IMR-90 (cell line): ENCODE results near the gene GADL1. TPM values are rescaled to one million over a fixed set of nuclear protein-coding genes. Genes with fewer than 3 reads are reported as not detected.

Source experiments
- FOS ChIP-seq: fragments of 150-350 bp; IDR thresholded peaks from 2 replicates; pipeline ENCODE4 v1.6.1; 2016; ENCODE audit warnings: low read depth, low read length
- MAFK ChIP-seq: IDR thresholded peaks from 2 replicates; pipeline ENCODE4 v1.6.1; 2012; ENCODE audit warnings: low read depth, low read length, improper control_type of control experiment
- RCOR1 ChIP-seq: IDR thresholded peaks from 2 replicates; pipeline ENCODE4 v1.6.1; 2012; ENCODE audit warnings: mild to moderate bottlenecking, low read length, improper control_type of control experiment; ENCODE audit not compliant: insufficient replicate concordance
- USF2 ChIP-seq: fragments of 150-350 bp; IDR thresholded peaks from 2 replicates; pipeline ENCODE4 v1.6.1; 2017; ENCODE audit warnings: mild to moderate bottlenecking, antibody characterized with exemption, low read length, low read depth
- polyA plus RNA-seq, 3 experiments: library from polyadenylated mRNA; depleted of rRNA; stranded (reverse); fragments of >200 nt; gene quantifications; 2 replicates each; pipeline ENCODE4 v1.2.3, GENCODE V29; 2012; ENCODE audit warnings: low replicate concordance in 1 of 3
- total RNA-seq: library from RNA; depleted of rRNA; stranded (reverse); fragments of >200 nt; gene quantifications from 2 replicates; pipeline ENCODE4 v1.2.3, GENCODE V29; 2012

GADL1 gene
- total and polyA plus RNA-seq, 2 of the 4 experiments (the other 2 are of a cell fraction), result not detected

GRCh38 chr3:30690199-30690598 is 204.3 kb downstream of the GADL1 start (continued):
- no peak for TF ChIP-seq RCOR1
- no peak for TF ChIP-seq USF2
- no peak for TF ChIP-seq MAFK
- TF ChIP-seq FOS, result no peak
